Lung microvascular endothelial cell (primary cell): Measurements from ENCODE around the gene CXXC5. TPM values are rescaled to one million over a fixed set of nuclear protein-coding genes. Genes with fewer than 3 reads are reported as not detected.

Experiments used
- DNase-seq, 2 donors: peaks; one replicate each; pipeline versions ENCODE4 v3.0.0 to v3.0.0-alpha.2; 2010; ENCODE audit warnings: low read depth in 2 of 2
- total RNA-seq: library from RNA; depleted of rRNA; stranded (reverse); fragments of >200 nt; gene quantifications from 2 replicates; pipeline ENCODE4 v1.2.1, GENCODE V29; 2014

The CXXC5 gene
- total RNA-seq, 1 donor from 2014 or later, result 39.1 TPM

DNA sequence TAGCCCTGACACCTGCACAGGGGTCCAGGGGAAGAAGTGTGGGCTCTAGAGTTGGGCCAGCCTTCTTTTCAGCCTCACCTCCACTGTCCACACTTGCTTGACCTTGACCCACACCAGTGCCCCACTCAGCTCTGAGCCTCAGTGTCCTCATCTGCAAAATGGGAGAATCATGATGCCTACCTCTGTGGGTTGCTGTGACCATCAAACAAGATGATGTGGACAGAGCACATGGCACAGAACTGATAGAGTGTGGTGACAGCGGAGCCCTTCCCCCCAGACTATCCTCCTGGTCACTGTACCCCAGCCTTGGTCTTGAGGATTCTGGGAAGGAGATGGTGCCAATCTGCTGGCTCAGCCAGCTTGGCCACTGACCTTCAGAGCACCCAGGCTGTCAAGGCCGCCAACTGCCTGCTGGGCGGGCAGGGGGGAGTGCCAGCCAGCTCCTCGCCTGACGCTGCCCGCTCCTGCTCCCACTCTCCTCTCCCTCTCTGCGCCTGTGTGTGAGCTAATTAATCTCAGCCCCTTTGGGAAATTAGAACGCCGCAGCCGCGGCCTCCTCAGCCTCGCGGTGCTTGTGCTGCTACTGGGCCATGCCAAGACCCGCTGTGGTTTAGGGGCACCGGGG lies 16.7 kb downstream of the CXXC5 start:
- DNase-seq, result no peak

DNA sequence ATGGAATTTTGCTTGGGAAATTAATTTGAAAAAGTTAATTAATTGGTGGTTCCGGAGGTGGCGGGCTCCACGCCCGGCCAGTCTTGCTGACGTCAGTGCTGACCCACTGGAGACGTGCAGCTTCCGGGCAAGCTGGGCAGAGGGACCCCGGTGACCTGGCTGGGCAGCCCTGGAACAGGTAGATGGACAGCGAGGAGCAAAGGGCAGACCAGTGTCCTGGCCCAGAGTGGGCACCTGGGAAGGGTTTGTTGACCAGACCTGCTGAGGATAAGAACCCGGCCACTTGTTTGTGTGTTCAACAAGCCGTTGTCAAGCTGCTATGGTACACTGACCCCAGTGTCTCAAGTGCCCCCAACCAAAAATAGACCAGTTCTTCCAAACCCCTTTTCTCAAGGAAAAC lies 17.5 kb downstream of the CXXC5 start:
- DNase-seq, result no peak

DNA sequence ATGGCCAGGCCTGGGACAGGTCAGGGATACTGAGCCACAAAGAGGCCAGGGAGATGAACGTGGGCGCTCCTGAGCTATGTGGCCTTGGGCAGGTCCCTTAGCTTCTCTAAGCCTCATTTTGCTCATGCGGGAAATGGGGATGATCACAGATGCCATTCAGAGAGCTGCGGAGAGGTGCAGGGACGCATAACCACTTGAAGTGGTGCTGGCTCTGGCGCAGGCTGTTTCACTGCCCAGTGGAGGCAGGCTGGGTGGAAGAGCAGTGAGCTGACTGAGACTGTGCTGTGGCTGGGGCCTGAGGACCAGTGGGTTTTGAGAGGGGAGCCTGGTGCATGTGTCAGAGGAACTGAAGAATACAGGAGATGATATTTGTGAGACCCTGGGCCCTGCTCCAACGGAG lies 18.4 kb downstream of the CXXC5 start:
- no peak for DNase-seq

- DNase-seq, result no peak
Observed at GRCh38 chr5:139667001-139667729, 19.0 kb downstream of the CXXC5 start.

- DNase-seq, result no peak
Observed at GRCh38 chr5:139667730-139668063, 19.5 kb downstream of the CXXC5 start.

- DNase-seq, result peak; percentile 56 to 57
Observed at GRCh38 chr5:139668064-139668880, 20.1 kb downstream of the CXXC5 start.

- DNase-seq, result no peak
Observed at GRCh38 chr5:139668924-139669661, 20.9 kb downstream of the CXXC5 start.

DNA sequence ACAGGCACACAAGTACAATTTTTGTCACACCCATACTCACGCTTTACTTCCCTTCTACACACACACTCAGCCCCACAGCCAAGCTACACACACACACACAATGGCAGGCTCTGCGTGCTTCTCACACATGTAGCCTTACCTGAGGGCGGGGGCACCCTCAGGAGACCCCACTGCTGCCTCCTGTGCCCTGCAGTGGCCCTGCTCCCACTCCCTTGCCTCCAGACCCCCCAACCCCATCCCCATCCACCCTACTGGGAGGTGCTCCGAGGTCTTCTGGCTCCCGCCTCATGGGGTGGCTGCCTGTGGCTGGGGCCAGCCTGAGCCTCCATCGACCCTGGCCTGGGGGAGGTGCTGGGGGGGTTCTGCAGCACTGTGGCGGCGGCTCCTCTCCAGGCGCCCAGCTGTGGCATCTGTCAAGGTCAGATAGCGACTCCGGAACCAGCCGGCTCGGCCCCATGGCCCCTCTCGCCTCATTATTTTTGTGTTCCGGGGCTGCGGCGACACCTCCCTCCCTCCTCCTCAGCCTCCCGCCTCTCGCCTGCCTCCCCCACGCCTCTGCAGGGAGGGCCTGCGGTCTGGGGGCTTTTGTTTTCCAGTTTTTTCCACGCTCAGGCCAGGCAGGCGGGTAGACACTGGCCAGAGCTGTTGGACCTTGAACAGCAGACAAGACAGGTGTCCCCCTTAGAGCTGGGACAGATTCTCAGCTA lies 21.7 kb downstream of the CXXC5 start:
- DNase-seq, result no peak

DNA sequence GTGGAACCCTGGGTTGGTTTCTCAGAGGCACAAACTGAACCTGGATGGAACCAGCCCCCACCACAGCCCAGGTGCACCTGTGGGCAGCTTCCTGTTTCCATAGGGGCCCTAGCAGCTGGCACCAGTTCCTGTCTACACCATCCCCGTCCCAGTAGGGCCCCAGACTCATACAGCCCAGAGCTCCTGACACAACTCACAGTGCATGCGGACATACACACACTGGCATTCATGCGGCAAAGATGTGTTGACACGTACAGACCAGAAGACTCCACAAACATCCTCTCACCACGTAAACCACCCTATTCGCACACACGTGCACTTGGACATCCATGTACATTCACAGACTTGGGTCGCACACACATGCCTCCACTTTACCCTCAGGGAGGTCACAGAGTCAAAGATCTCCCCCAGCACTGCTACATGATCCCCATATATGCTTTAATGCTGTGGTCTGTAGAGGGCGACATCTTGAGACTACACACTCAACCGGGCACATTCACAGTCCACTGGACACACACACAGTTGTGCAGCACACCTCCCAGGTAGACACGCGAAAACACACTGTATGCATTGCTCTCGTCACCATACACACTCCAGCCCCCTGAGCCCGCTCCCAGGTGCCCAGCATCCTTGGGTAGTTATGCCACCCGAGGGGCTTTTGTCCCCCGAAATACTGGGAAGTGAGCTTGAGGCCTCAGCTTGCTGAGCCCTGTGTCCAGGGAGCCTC lies 22.4 kb downstream of the CXXC5 start:
- DNase-seq, result no peak

DNA sequence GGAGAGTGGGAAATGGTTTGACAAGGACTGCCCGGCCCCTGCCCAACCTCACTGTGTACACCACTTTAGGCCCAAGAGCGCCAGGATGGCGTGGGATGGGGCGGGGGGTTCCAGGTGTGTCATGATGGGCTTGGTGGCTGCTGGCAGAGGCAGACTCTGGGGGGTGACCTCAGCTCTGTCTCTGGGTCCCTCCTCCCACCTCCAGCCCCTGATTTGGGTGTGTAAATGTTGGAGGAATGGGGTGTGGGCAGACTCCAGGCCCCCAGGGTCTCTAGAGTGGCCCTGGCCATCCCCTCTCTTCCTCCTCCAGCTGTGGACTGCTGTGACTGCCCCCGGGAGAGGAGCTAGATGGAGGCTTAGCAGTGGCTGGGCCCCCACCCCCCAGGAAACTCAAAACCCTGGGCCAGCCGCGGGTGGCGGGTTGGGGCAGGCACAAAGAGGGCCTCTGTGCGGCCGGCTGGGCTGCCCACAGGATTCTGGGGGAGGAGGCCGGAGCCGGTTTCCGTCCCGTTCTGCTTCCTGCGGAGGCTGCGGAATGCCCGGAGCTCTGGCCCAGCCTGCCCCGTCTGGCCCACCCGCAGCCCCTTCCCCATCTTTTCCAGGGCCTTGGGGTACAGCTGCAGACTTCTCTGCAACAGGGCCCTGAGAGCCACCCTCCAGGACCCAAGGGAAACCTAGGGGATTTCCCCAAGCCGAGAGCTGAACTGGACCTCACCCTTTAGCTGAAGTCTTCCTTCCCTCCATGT lies 23.1 kb downstream of the CXXC5 start:
- peak in 1 of 2 donors; percentile 52 for DNase-seq

DNA sequence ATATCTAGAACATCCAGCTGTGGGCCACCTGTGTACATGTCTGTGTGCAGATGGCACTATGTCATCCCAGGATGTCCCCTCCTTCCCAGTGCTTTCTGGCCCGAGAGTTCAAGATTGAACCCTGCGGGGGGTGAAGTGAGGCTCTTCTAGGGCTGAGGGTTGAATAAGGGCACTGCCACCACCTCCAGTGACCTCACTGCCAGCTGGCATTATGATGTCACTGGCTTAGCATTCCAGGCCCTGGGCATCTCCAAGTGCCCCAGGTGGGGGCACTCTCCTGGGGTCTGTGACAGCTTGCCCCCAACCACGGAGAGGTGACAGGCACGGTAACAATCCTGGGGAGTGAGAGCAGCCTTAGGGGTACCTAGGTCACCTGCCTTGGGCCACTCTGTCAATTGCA lies 27.1 kb downstream of the CXXC5 start:
- no peak for DNase-seq

DNA sequence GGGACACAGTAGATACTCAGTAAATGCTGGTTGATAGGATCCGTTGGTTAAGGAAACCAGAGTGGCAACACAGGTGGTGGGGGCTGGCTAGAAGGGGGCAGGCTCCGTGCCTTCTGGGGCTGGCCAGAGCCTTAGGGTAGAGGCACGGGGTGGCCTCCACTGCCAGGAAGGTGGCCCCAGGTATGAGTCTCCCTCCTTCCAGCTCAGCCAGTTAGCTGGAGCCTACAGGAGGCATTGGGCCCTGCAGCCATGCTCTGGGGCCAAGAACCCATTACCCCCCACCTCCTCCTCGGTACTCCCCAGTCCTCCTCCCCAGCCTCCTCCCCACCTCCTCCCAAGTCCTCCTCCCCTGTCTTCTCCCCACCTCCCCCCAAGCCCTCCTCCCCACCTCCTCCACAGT lies 27.7 kb downstream of the CXXC5 start:
- DNase-seq, result no peak

DNA sequence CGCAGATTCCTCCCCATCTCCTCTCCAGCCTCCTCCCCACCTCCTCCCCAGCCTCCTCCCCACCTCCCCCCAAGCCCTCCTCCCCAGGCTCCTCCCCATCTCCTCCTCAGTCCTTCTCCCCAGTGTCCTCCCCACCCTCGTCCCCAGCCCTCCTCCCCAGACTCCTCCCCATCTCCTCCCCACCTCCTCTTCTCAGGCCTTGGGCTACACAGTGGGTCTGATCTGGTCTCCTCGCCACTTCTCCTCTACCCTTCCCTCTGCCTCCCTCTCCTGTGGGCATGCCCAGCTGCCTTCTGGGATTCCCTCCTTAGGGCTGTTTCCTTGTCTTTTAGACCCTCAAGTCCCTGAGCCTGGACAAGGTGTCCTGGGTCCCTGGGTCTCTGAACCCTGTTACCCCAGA lies 28.3 kb downstream of the CXXC5 start:
- no peak for DNase-seq

DNA sequence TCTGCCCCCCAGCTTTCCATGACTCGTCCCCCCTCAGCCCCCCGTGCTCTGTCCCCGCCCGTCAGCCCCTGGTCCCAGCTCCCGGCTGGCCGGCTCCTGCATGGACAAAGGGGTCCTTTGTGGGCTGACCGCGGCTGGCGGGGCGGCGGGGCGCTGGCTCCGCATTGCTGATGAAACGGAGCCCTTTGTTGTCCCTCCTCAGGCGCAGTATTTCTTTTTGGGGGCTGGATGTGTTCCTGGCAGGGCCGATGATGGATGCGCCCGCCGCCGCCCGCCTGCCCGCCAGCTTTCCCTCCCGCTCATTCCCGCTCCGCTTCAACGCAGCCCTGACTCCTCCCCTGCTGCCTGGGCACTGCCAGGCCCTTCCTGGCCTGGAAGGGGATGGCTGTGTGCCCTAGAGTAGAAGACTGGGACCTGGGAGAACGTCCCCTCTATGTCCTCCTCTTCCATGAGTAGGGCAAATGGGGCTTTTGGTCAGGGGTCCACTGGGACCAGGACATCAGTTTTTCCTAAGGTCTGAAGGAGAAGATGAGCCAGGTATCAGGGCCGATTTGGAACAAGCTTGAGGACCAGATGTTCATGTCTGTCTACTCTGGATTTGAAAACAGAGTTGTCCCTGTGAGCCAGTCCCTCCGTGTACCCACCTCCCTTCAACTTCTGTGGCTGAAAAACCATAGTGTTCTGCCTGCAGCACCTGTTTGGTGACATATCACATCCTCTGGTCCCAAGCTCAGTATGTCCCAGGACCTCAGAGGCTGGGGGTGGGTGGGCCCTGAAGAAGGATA lies 29.0 kb downstream of the CXXC5 start:
- no peak for DNase-seq

GRCh38 chr5:139677736-139678613 lies 29.8 kb downstream of the CXXC5 start:
- DNase-seq, result no peak

DNA sequence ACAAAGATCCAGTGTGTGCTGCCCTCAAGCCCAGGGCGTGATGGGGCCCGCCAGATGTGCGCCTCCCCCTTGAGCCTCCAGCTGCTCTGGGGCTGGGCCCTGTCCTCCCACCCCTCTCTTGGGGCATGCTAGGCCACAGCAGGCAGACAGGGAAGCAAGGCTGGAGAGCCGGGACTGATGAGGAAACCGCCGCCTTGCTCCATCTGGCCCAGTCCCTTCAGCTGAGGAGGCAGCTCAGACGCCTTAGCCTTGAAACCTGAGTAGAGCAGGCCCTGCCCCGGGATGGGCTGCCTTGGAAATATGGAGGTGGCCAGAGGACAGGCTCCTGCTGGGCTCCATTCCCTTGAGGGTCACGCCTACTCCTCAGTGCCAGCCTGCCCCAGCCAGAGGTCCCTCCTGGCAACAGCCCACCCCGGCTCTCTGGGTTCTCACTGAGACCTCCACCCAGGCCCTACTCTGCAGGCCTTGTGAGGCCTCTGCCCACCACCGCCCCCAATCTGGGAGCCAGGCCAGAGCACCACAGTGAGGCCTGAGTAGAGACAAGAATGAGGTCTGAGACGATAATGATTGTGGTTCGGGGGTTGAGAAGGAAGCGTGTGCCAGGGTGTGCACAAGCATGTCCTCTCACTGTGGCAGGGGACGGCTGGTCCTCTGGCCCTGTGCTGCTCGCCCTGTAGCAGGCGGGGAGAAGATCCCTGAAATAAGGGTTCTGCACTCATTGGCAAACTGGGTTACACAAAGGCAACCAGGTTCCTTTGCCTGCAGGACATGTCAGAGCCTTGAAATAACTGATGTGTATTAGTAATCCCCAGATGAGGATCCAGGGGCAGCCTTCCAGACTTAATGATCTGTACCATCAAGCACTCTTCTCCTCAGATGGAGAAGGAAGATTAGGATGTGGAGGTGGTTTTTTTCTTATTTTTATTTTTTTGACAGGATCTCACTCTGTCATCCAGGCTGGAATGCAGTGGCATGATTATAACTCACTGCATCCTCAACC lies 30.9 kb downstream of the CXXC5 start:
- no peak for DNase-seq
